ENCODE results near the gene GPC4.
A peak's percentile ranks its signal among the peaks of the same experiment; 100 is the strongest.
"Not testable (repeated sequence)": the region's sequence is repeated elsewhere in the genome, so short reads cannot be mapped to it uniquely, and the experiment has no call there.

GPC4 gene

GRCh38 chrX:133369065-133369464 lies 46.2 kb downstream of the GPC4 start:
- DNase-seq (ENCODE audit: low read depth in 2 of 3, low spot score in 1 of 3) = no peak

- no peak for DNase-seq (ENCODE audit: low read depth in 2 of 3, low spot score in 1 of 3)
These were observed 48.6 kb downstream of the GPC4 start for GRCh38 chrX:133366735-133367134.

GRCh38 chrX:133365871-133366611 lies 49.2 kb downstream of the GPC4 start:
- DNase-seq (ENCODE audit: low read depth in 2 of 3, low spot score in 1 of 3) = no peak

- no peak for DNase-seq (ENCODE audit: low read depth in 2 of 3, low spot score in 1 of 3)
These were observed 50.4 kb downstream of the GPC4 start for GRCh38 chrX:133364865-133365264.

- DNase-seq (ENCODE audit: low read depth in 2 of 3, low spot score in 1 of 3) = no peak
These were observed 51.1 kb downstream of the GPC4 start for GRCh38 chrX:133364196-133364595.

GRCh38 chrX:133362538-133362937 lies 52.8 kb downstream of the GPC4 start:
- no peak for DNase-seq (ENCODE audit: low read depth in 2 of 3, low spot score in 1 of 3)

GRCh38 chrX:133359466-133359865 lies 55.8 kb downstream of the GPC4 start:
- no peak for DNase-seq (ENCODE audit: low read depth in 2 of 3, low spot score in 1 of 3)

GRCh38 chrX:133353233-133353632 lies 62.1 kb downstream of the GPC4 start:
- no peak for DNase-seq (ENCODE audit: low read depth in 2 of 3, low spot score in 1 of 3)

- no peak for DNase-seq (ENCODE audit: low read depth in 2 of 3, low spot score in 1 of 3)
These were observed 64.5 kb downstream of the GPC4 start for GRCh38 chrX:133350751-133351150.

GRCh38 chrX:133346026-133346425 lies 69.3 kb downstream of the GPC4 start:
- DNase-seq (ENCODE audit: low read depth in 2 of 3, low spot score in 1 of 3) = no peak

- no peak for DNase-seq (ENCODE audit: low read depth in 2 of 3, low spot score in 1 of 3)
These were observed 75.7 kb downstream of the GPC4 start for GRCh38 chrX:133339566-133339965.

GRCh38 chrX:133337250-133337649 lies 78.0 kb downstream of the GPC4 start:
- DNase-seq (ENCODE audit: low read depth in 2 of 3, low spot score in 1 of 3) = no peak

GRCh38 chrX:133335027-133335426 lies 80.3 kb downstream of the GPC4 start:
- peak in 1 of 3 donors; percentile 11 for DNase-seq (ENCODE audit: low read depth in 2 of 3, low spot score in 1 of 3)

- no peak for DNase-seq (ENCODE audit: low read depth in 2 of 3, low spot score in 1 of 3)
These were observed 82.0 kb downstream of the GPC4 start for GRCh38 chrX:133333154-133333750.

GRCh38 chrX:133332737-133333136 lies 82.6 kb downstream of the GPC4 start:
- DNase-seq (ENCODE audit: low read depth in 2 of 3, low spot score in 1 of 3) = no peak

GRCh38 chrX:133330956-133331355 lies 84.3 kb downstream of the GPC4 start:
- DNase-seq (ENCODE audit: low read depth in 2 of 3, low spot score in 1 of 3) = no peak

- DNase-seq (ENCODE audit: low read depth in 2 of 3, low spot score in 1 of 3) = no peak
These were observed 89.9 kb downstream of the GPC4 start for GRCh38 chrX:133325422-133325821.

- DNase-seq (ENCODE audit: low read depth in 2 of 3, low spot score in 1 of 3) = no peak
These were observed 91.9 kb downstream of the GPC4 start for GRCh38 chrX:133323431-133323830.

GRCh38 chrX:133322269-133322668 lies 93.0 kb downstream of the GPC4 start:
- not testable (repeated sequence) for DNase-seq (ENCODE audit: low read depth in 2 of 3, low spot score in 1 of 3)

GRCh38 chrX:133321451-133321850 lies 93.8 kb downstream of the GPC4 start:
- no peak for DNase-seq (ENCODE audit: low read depth in 2 of 3, low spot score in 1 of 3)

GRCh38 chrX:133314281-133314680 lies 101.0 kb downstream of the GPC4 start:
- DNase-seq (ENCODE audit: low read depth in 2 of 3, low spot score in 1 of 3) = no peak

- no peak for DNase-seq (ENCODE audit: low read depth in 2 of 3, low spot score in 1 of 3)
These were observed 106.8 kb downstream of the GPC4 start for GRCh38 chrX:133308499-133308897.

All from stimulated activated CD4-positive, alpha-beta T cell treated with anti-CD3 and anti-CD28 coated beads, Interleukin-12 subunit alpha, Interleukin-12 subunit beta, amount 100 ng/mL, for 48 hours (primary cell).